NCI-H748 treated with DMSO at 0.1 percent for 48 hours (cell line): ENCODE measurements around the gene FIP1L1.

Experiments
- DNase-seq: peaks from one replicate; lab custom pipeline; 2025; lab: John Stamatoyannopoulos, UW

Gene FIP1L1

GRCh38 chr4:53501561-53501960 lies 124.1 kb downstream of the FIP1L1 start:
- DNase-seq: no peak

DNA sequence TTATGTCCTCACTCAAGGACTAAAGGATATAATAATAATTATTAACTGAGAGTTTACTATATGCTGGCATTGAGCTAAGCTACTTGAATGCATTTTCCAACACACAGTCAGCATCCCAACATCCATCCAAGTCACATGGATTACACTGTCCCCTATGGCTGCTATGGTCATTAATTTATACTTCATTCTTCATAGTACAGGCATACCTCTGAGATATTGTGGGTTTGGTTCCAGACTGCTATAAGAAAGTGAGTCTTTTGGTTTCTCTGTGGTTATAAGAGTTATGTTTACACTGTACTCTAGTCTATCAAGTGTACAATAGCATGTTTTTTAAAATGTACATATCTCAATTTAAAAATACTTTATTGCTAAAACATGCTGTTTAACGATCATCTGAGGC lies 124.7 kb downstream of the FIP1L1 start:
- DNase-seq: no peak

DNA sequence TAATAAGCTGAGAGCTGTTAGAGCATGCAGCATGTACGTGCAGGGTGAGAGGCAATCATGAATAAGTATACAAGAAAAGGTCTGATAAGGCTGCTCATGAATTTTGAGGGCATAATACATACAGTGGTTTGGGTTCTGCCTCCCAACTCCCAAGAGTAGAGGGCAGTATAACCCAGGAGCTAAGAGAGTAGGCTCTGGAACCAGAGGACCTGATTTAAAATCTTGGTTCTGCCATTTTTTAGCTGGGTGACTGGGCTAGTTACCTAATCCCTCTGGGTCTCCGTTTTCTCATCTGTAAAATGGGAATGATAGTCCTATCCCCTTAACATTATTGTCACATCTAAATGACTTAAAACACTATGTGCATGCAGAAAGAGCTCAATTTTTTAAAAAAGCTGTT lies 128.5 kb downstream of the FIP1L1 start:
- DNase-seq: no peak

- DNase-seq: no peak
Measured at GRCh38 chr4:53507058-53507457, 129.6 kb downstream of the FIP1L1 start.

- DNase-seq: no peak
Measured at GRCh38 chr4:53507671-53508286, 130.3 kb downstream of the FIP1L1 start.

- no peak for DNase-seq
Measured at GRCh38 chr4:53508446-53508845, 131.0 kb downstream of the FIP1L1 start.

GRCh38 chr4:53510321-53510720 lies 132.9 kb downstream of the FIP1L1 start:
- no peak for DNase-seq
